GM18907 (cell line): ENCODE results near the gene SMIM7.

Experiments used
- ATAC-seq: cut with Tn5 transposase; IDR thresholded peaks from one replicate; pipeline ENCODE4 v1.9.1; 2021; ENCODE audit warnings: mild to moderate bottlenecking, moderate library complexity; ENCODE audit not compliant: unreplicated experiment

Gene SMIM7

DNA sequence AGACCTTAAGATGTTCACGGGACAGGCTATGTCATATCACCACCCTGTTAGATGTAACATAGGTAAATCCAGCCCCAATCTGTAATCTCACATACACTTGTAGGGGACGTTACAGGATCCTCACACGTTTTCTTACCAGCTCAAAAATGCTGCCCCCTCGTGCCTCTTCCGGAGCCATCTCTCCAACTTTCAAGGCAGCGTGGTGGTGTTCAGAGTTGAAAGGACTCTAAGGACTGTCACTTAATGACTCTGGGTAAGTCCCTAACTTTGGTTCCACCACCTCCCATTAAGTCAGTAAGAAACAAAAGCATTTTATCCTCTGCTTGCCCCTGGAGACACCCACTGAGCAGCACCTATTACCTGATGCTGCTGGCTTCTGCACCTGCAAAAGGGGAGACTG is 36.4 kb downstream of the SMIM7 start:
- no peak for ATAC-seq

DNA sequence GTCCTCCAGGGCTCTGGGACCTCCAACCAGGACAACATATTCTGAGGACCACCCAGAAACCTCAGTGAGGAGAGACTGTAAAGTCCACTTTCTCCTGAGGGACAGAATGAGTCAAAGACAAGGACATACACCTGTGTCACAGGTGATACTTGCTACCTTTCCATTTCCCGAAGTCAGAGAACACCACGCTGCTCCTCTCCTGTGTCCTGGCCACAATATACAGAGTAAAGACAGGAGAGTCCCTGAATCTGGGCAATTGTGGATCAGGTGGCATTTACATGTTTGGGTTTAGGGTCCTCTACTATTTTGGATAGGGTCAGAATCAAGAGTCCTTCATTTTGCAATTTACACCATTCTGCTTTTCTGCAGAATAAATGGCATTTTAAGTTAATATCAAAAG is 36.9 kb downstream of the SMIM7 start:
- no peak for ATAC-seq

DNA sequence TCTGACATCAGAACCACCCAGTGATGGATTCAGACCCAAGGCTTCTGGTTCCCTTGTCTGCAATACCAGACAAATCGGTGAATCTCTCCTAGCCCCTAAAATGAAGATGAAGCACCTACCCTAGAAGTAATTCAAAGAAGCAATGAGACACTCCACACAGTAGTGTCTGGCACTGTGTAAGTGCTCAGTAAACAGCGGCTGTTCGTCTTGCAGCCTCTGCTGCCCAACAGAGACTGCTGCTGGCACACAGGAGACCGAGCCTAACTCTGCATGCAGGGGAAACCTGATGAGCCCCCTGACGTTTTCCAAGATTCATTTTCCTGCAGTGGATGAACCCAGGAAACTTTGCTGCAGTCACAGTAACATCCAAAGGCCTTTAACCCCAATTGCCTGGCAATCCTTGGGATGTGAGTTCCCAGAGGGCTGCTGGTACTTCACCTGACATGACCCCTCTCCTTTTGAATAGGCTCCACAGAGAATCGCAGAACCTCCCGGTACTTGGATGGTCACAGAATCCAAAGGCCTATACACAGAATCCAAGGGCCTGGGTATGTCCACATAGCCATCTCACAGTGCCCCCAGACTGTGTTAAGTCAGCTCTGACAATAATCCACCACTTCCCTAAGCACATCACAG is 38.7 kb downstream of the SMIM7 start:
- ATAC-seq, result no peak

DNA sequence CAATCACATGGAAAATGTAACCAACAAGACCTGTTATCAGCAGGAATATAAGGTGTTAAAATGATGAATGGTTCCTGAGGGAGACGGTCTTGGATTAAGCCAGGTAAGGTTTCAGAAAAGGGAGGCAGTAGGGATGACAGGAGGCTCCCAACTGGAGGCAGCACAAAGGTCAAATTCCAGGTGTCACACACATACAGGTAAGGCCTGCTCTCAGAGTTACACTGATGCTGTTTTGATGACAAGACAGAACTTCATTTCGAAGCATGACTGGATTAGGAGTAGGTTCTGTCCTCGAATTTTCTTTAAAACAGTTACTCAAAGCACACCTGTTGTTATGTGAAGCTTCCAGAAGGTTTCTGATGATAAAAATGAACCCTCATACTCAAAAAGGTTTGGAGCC is 39.4 kb downstream of the SMIM7 start:
- no peak for ATAC-seq

DNA sequence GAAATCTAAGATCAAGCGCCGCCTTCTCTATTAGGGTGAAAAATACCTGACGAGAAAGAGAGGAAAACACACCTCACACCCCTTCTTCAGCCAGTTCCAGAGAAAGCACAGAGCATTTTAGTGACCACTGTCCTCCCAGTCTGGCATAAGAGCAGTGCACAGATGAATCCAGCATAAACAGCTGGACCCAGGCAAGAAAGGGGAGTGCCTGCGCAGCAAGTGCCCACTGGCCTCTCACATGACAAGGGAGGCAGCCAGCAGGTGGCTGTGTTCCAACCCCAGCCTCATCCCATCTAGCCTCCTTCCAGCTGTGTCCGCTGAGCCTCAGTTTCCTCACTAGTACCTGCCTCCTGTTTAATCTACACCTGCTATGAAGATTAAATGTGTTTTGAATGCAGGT is 39.9 kb downstream of the SMIM7 start:
- no peak for ATAC-seq

DNA sequence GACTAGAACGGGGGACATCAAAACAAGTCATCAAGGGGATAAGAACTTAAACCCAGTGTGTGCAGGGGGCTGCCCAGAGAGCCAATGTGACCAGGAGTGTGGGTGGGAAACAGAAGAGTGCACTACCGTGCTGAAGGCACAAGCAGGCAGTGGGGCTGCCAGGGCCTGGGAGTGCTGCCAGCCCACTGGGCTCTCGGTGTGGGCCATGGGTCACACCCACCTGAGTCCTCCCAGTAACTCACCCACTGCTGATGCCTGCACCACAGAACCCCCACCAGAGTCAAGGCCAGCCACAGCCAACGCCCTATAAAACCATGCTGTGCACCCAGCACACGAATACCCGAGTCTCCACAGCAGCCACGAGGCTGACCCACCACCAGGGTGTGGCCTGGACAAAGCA is 40.5 kb downstream of the SMIM7 start:
- ATAC-seq, result no peak

DNA sequence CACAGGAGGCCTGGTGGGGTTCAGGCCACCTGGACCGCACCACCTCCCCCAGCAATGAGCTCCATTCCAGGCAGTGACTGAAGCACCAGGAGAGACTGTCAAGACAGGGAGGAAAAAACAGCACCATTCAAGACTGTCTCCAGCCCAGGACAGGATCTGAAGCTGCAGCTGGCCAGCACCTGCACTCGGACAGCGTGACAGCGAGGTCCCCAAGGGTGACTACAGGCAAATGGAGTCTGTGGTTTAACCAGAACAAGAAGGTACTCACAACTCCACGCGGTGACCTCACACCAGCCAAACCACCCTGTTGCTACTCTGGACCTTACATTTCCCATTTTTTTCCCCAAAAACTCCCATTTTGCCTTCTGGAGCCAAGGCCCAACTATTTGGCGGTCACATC is 41.7 kb downstream of the SMIM7 start:
- ATAC-seq, result no peak

DNA sequence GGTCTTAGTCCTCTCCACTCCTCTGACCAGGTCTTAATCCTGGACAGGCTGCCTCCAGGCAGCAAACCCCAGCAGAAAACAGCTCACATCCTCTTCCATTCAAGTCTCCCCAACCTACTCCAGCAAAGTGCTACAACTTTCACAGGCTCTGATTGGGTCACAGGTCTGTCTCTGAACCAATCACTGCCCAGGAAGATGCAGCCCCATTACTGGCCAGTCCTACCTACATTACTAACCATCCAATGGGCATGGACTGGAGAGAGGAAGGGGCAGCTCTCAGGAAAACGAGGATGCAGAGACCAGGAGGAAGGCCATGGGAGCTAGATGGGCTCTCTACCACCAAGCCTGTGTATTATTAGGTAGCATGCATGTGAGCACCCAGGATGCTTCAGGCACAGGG is 44.1 kb downstream of the SMIM7 start:
- ATAC-seq, result no peak

DNA sequence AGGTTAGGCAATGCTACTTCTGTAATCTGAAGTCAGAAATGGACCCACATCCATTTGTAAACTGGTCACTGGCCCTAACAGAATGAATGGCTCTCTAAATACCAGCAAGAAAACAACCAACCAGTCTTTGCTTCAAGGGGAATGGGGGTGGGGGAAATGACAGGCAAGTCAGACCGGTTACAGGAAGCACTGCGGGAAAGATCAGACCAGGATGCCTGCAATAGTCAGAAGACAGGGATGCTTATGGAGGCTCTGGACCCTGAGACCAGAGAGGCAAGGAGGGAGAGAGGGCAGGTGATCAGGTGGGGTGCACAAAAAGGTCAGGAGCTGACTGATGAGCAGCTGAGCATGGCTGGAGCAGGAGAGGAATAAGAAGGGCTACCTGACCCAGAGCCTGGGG is 45.0 kb downstream of the SMIM7 start:
- ATAC-seq, result no peak

DNA sequence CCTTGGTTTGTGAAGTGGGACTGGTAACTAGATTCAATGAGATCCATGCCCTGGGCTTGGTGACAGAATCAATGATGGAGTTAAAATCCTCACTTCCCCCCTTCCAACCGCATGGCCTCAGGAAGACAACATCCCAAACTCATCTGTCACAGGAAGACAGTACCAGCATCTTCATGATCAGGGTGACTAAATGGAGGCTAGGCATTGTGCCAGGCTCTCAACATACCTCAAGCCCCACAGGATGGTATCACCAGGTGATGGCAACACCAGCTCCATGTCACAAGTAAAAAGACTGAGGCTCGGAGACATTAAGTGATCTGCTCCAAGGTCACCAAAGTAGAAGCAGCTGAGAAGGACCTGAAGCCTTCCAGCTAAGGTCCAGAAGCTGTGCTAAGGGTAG is 46.1 kb downstream of the SMIM7 start:
- no peak for ATAC-seq

DNA sequence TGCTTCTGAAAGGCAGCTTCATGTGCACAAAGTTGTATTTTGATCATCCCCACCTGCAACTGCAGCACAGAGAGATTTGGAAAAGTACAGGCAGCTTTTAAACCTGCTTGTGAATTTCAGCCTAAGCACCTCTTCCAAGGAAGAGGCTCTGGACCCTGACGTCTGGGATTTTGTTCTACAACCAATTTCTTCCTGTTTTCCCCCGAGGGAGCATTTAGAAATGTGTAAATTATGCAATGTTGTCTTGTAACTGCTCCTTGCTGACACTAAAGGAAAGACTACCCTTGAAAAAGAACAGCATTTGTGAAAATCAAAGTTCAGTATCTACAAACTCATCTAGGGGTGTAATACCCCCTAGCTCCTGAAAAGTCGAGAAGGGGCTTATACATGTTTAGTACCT is 47.3 kb downstream of the SMIM7 start:
- no peak for ATAC-seq

DNA sequence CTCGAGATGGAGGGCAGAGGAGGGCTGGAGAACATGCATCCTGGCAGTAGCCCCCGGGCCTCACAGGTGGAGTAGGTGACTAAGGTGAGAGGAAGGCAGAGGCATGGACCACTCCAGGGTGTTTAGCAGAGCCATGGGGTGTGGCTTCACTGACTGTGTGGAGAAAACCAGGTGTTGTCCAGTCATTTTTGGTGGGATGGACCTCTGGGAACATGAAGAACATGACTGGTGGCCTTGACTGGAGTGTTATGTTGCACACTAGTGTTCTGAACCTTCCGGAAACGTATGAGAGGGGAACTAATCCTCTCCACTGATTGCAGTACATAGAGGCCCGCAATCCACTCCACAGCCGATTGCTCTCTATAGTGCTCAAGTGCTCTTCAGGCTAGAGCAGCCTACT is 48.8 kb downstream of the SMIM7 start:
- ATAC-seq, result no peak

DNA sequence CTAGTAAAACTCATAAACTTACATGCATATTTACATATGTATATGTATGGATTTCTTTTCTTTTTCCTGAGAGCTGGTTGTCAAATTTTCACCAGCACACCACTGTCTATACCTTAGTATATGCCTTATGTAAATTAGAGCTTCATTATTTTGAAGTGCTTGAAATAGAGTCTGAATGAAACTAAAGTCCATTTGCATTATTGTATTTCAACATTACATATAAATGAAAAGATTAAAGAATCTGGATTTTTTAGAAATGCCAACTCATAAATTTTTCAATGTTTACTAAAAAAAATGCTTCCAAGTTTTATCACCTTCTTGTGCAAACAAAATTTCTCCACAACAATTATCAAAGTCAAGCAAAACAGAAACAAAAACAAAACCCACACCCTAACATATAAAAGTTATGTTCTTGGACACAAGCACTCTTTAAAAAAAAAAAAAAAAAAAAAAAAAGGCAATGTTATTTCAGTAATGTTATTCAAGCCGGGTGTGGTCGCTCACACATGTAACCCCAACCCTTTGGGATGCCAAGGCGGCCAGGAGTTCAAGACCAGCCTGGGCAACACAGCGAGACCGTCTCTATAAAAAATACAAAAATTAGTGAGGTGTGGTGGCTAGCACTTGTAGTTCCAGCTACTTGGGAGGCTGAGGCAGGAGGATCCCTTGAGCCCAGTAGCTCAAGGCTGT is 50.3 kb downstream of the SMIM7 start:
- no peak for ATAC-seq

DNA sequence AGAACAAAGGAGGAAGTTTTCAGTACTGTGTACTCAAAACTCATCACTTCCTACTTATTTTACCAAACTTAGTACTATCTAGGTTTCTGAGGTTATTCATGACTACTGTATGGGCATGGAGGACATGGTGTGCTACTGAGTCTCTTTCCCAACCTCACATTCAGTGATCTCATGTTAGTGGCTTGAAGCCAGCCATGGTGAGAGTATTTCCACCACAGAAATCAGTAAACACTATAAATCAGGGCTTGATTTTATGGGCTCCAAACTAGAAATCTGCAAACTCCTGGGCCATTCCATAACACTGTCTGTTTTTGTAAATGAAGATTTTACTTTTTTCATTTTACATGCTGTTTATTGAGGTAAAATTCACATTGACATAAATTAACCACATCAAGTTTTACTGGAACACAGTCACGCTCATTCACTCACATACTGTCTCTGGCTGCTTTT is 51.6 kb downstream of the SMIM7 start:
- ATAC-seq, result no peak

DNA sequence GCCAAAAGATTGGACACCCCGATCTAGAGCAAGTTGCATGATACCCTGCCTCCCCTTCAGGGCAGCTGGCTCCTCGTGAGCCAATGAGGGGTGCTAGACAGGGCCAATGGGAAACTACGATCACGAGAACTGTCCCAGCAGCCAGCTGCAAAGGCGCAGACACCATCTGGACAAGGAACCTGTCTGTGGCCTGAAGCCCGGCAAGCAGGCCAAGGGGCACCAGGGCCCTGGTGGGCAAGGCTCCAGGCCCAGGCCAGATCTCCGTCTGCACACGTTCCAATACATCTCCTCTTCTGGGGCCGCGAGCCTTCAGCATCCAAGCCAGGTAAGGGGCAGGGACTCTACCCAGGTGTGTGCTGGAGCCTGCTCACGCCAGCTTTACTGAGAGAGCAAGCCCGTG is 52.1 kb downstream of the SMIM7 start:
- no peak for ATAC-seq

DNA sequence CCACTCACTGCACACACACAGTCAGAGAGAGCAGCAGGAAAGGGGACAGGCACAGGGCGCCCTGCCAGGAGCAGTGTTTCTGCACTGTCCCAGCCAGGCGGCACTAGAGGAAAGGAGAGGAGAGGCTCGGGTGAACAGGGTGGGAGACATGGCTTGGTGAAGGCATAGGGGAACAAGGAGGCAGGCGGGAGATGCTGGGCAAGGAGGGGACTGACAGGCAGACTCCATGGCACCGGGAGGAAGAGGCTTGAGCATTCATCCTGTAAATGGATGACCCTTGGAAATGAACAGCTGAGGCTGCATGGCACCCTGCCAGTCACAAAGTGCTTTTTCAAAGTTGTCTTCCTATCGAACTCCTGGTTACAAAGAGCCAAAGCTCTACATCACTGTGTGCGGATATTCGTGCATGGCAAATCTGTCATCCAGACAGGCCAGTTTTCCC is 54.4 kb downstream of the SMIM7 start:
- ATAC-seq, result no peak

DNA sequence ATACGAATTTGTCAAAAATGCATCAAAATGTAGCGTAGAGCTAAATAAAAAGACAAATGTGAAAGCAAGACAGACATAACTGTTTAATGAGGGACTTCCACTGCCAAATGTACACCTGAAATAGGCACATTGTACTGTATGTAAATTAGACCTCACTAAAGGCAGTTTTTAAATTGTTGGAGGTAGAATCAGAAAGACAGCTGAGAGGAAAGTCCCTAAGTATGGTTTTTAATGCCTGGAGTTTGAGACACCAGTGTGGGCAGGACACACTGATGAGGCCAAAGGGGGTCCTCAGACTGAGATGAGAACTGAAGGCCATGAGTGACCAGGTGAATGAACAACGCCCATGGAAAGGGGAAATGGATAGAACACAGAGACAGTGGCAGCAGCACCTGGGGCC is 54.8 kb downstream of the SMIM7 start:
- no peak for ATAC-seq

DNA sequence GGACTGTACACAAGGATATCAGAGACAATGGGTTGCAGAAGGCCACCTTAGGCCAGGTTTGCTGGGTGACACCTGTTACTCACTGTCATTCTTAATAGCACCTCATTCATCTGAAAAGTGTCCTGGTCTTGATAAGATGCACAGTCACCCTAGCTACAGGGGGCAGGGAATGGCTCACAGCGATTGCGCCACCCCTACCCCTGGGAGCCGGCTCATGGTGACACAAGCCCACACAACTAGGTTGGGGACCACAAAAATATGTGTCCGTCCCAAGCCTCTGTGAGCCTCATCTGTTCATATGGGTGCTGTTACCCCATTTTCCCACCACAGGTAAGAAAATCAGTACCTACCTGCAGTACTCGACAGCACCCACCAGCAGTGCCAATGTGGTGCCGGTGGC is 55.3 kb downstream of the SMIM7 start:
- no peak for ATAC-seq

DNA sequence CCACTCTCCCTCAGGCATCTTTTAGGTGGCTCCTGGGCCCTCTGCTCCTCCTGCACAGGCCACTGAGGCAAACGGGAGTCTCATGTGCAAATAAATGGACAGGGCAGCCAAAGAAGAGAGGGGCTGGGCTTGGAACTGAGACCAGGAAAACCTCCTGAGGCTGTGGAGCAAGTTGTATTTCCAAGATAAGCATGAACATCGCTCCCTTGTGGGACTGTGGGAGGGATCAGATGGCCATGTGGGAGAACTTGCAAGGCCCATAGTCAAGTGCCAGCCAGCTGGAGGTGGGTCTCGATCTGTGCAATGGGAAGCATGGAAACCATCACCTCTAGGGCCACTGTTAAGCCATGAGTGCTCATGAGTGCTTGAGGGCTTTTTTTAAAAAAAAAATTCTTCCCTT is 56.9 kb downstream of the SMIM7 start:
- ATAC-seq, result no peak

DNA sequence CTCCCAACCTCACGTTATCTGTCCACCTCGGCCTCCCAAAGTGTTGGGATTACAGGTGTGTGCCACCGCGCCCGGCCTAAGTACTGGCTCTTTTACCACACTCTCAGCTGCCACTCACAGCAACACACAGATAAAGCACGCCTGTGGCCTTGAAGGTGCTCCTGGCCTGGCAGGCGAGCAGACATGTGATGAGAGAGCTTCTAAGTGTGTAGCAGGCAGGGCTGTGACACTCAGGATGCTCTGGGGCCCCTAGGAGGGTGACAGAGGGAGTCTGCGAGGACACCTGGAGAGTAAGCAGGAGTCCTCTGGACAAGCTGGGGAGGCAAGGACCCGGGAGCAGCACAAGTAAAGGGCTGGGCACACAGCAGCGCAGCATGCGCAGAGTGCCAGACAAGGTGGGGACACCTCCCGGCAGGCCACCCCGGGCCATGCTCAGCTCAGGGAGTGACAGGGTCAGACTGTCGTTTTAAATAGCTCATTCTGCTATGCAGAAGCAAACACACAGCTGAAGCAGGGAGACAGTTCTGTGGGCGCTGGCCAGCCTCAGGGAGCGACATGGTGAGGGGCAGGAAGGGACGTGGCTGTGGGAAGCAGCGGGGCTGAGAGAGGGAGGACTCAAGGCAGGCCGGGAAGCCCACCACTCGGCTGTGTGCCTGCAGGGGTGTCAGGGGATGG is 58.4 kb downstream of the SMIM7 start:
- no peak for ATAC-seq

DNA sequence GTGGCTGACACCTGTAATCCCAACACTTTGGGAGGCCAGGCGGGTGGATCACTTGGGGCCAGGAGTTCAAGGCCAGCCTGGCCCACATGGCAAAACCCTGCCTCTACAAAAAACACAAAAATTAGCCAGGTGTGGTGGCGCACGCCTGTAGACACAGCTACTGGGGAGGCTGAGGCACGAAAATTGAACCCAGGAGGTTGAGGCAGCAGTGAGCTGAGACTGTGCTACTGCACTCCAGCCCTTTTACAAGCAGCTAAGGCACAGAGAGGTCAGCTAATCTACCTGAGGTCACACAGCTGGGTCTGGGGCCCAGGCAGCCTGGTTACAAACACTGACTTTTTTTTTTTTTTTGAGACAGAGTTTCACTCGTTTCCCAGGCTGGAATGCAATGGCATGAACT is 59.1 kb downstream of the SMIM7 start:
- ATAC-seq, result no peak

DNA sequence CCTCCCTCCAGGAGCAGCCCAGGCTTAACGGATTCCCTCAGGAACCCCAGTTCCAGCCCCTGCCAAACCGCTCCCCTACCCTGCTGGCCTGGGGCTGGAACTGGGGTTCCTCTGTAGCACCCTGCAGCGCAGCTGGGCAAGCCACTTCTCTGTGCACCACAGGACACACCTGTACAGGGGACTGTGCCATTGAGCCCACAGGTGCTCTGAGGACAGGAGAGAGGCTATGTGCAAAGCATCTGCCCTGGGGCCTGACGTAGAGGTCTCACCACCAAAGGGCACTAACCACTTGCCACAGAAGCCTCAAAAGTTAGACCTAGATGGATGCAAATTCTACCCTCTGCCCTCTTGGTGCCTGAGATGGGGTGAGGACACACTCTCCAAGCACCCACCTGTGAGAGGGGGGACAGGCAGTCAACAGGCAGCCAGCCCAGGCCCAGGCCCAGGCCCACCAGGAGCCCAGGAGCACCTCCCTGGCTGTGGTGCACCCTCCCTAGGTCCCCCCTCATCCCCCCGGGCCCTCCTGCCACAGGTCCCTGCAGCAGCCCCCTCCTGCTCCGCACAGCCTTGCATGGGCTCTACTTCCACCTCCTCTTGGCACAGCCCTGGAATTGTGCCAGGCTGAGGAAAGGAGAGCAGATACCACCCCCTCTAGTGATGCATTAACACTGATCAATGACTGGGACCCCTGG is 60.1 kb downstream of the SMIM7 start:
- ATAC-seq, result no peak
